Stimulated activated CD4-positive, alpha-beta T cell treated with anti-CD3 and anti-CD28 coated beads, TNF-alpha, amount 100 ng/mL, for 1 hour (primary cell): ENCODE measurements around the gene SLC2A13.
"Not testable (repeated sequence)": the region's sequence is repeated elsewhere in the genome, so short reads cannot be mapped to it uniquely, and the experiment has no call there.

Source experiments
- DNase-seq, 3 donors: peaks; one replicate each; pipeline ENCODE4 v3.0.0-alpha.2; 2020; ENCODE audit warnings: low read depth in 3 of 3, low spot score in 1 of 3

SLC2A13 gene

DNA sequence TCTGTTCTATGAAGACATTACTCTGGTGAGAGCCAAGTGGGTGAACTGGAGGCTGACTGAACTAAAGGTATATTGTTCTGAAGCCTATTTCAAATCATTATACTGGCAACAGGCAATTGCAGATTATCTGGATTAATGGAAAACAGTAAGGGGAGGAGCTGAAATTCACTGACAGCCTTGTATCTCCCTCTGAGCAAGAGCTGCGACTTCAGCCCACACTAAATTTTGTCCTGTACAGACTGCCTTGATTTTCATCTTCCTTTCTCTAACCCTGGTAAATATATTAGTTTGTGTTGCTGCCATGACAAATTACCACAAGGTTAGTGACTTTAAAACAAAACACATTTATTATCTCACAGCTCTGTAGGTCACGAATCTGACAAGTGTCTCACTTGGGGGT lies 231.1 kb downstream of the SLC2A13 start:
- DNase-seq = no peak

- DNase-seq = no peak
Measured at GRCh38 chr12:39873065-39873464, 232.8 kb downstream of the SLC2A13 start.

DNA sequence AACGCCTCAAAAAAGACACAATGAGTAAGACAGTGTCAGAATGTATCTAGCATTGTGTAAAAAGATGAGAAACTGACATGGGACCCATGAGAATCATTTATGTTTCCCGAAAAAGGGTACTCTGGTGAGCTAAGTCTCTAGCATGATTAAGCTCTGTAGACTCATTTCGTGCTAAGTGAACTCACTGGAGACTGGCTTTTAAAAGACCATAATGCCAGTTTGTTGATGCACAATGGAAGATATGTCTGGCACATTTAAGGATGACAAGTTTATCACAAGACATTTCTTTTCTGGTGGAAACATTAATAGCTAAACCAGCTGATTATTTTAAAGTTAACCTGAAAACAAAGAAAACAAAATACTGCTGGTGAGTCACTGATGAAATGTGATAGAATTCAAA lies 233.5 kb downstream of the SLC2A13 start:
- DNase-seq = no peak

DNA sequence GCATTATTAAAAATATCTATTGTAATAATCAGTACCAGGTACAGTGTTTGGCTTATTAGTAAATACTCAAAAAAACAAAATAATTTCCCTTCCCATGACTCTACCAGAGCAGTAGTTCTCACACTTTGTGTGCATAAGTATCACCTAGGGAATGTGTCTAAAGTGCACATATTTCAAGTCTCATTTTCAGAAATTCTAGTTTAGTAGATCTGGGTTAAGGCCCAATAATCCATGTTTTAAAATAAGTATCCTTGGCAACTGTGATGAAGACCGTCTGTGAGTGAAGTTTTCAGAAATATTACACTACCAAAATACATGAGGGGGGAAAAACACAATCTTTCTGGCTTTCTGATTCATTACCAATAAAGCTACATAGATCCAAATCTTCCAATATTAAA lies 237.6 kb downstream of the SLC2A13 start:
- DNase-seq = no peak

DNA sequence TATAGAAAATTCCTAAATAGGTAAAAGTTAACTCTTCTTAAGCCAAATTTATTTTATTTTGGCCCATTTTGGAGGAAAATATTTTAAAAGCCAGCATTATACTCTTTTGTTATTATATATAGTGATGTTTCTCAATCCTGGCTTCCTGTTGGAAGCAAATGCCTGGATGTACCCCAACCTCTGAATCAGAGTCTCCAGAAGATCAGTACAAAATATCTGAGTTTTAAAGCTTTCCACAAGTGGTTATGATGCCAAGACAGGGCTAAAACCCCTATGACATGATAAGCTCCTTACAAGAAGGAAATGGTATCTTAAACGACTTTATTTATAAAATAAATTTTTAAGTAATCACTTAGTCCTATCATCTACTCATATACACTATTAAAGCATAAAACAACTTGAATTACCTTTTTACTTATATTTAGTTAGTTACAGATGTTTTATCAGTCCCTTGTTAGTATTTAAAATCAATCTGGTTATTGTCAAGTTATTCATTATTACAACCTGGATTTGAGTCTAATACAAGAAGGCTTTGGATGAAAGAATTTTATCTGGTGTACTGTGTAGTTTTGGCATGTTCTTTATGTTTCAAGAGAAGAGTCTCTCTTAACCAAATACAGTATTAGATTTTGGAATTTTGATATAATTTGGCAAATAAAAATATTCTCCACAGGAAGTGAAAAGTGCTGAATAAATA lies 238.1 kb downstream of the SLC2A13 start:
- DNase-seq = no peak

- DNase-seq = no peak
Measured at GRCh38 chr12:39866135-39866534, 239.7 kb downstream of the SLC2A13 start.

DNA sequence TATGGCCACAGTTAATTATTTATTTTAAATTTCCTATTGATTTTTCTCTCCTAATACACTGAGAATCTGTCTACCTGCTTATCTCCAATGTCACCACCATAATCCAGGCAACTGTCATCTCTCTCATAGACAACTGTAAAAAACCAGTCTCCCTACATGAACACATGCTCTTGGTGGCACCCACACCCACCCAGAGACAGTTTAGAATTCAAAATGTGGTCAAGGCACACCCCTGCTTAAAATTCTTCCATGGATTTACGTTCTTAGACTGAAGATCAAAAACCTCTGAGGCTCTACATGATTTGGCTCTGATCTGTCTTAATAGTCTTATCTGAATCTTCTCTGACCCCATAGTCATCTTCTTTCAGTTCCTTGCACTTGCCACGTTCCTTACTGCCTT lies 245.2 kb downstream of the SLC2A13 start:
- DNase-seq = no peak

DNA sequence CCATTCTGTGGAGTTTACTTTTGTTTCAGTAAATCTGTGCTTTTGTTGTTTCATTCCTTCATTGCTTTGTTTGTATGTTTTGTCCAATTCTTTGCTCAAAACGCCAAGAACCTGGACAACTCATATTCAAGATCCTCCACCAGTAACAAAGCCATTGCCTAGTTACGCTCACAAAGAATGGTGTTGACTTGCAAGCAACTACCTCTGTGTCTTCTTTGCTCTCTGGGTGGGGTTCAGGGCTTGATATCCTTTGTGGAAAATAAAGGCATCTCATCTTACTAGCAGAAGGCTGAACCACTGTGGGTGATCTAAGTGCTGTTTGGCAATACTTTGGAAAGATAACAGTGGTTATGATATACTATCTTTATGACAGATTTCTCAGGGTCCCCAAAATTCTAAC lies 252.9 kb downstream of the SLC2A13 start:
- no peak for DNase-seq

- DNase-seq = no peak
Measured at GRCh38 chr12:39852346-39852745, 253.5 kb downstream of the SLC2A13 start.

GRCh38 chr12:39848218-39848617 lies 257.7 kb downstream of the SLC2A13 start:
- not testable (repeated sequence) for DNase-seq

- no peak for DNase-seq
Measured at GRCh38 chr12:39846971-39847650, 258.8 kb downstream of the SLC2A13 start.

GRCh38 chr12:39846304-39846703 lies 259.6 kb downstream of the SLC2A13 start:
- DNase-seq = no peak

DNA sequence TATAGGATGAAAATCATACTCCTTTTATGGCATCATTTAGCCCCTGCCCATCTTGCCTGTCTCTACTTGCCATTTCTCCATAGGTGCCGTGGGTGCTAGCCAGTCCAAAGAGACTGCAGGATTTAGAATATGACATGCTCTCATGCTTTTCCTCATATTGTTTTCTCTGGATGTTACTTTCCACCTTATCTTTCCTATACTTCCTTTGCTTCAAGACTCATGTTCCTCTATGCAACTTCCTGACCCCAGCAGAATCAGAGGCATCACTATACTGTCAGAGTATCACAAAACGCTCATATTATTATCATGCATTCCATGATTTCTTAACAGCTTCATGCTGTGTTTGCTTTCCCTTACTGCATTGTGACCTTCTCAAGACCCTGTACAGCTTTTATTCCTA lies 265.5 kb downstream of the SLC2A13 start:
- no peak for DNase-seq

DNA sequence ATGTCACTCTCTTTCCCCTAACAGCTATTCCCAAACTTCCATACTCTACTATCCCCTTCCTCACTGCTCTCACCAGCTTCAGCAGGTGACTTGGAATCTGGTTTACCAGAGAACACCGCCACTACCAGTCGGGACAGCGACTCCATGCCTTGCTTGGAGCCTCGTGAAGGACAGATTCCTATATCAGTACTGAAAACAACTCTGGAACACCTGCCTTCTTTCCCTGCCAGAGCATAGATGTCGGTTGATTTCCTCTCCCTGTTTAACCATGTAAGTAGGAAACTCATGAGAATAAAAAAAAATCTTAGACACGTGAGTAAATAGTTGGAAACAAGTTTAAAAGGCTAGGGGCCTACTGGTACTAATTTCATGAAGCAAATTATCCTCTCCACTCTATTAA lies 266.8 kb downstream of the SLC2A13 start:
- no peak for DNase-seq

- no peak for DNase-seq
Measured at GRCh38 chr12:39835517-39836489, 270.1 kb downstream of the SLC2A13 start.

GRCh38 chr12:39831587-39832315 lies 274.1 kb downstream of the SLC2A13 start:
- no peak for DNase-seq

GRCh38 chr12:39830852-39831520 lies 274.9 kb downstream of the SLC2A13 start:
- no peak for DNase-seq

GRCh38 chr12:39830171-39830570 lies 275.7 kb downstream of the SLC2A13 start:
- no peak for DNase-seq

- DNase-seq = no peak
Measured at GRCh38 chr12:39824505-39825212, 281.2 kb downstream of the SLC2A13 start.

GRCh38 chr12:39816671-39817185 lies 289.2 kb downstream of the SLC2A13 start:
- no peak for DNase-seq
